OCI-LY1 (cell line): Measurements from ENCODE around the gene VTI1A.

Experiments
- EZH2 ChIP-seq: fragments of 200-600 bp; sonication (generic), shearing (Covaris generic); IDR thresholded peaks from 2 replicates; pipeline ENCODE4 v1.8.0; 2017; ENCODE audit warnings: borderline replicate concordance, mixed run types, mild to moderate bottlenecking, antibody characterized with exemption, low read length, moderate library complexity, mixed read lengths
- TF ChIP-seq, protein P1 (sequence below): fragments of 200-600 bp; sonication (generic), shearing (Covaris generic); IDR thresholded peaks from 2 replicates; pipeline ENCODE4 v1.5.1; 2017; ENCODE audit warnings: mild to moderate bottlenecking, antibody characterized with exemption, low read length, moderate library complexity, mixed read lengths

DNA sequence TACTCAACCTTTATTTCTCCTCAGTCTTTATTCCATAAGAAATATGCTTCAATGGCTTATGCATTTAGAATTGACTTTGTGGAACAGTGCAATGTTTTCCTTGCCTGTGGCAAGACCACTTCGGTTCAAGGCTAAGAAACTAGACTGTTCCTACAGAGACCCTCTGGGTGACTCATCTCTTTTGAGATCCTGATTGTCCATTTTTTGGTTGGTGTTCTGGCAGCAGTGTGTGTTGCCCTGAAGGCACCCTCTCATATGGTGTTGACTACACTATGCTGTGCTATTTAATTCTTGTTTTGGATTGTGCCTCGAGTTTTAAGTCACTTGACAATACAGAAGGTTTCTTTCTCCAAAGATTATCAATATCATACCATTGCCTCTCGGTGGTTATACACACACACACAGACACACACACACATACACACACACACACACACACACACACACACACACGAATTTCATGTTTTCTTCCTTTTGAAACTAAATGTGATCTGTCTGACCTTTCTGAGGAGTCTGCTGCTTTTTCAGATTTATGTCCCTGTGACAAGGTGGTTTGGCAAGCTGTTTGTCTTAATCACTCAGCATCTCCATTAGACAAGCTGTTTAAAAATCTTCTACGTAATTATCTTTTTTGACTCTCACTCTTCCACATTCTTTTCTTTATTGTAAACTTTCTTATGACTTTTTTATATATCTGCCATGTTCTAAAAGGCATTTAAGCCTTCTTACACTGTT lies 187.2 kb downstream of the VTI1A start:
- TF ChIP-seq, protein P1, sequence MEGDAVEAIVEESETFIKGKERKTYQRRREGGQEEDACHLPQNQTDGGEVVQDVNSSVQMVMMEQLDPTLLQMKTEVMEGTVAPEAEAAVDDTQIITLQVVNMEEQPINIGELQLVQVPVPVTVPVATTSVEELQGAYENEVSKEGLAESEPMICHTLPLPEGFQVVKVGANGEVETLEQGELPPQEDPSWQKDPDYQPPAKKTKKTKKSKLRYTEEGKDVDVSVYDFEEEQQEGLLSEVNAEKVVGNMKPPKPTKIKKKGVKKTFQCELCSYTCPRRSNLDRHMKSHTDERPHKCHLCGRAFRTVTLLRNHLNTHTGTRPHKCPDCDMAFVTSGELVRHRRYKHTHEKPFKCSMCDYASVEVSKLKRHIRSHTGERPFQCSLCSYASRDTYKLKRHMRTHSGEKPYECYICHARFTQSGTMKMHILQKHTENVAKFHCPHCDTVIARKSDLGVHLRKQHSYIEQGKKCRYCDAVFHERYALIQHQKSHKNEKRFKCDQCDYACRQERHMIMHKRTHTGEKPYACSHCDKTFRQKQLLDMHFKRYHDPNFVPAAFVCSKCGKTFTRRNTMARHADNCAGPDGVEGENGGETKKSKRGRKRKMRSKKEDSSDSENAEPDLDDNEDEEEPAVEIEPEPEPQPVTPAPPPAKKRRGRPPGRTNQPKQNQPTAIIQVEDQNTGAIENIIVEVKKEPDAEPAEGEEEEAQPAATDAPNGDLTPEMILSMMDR: no peak
- no peak for TF ChIP-seq EZH2
